ENCODE results near the gene HM13.

DNA sequence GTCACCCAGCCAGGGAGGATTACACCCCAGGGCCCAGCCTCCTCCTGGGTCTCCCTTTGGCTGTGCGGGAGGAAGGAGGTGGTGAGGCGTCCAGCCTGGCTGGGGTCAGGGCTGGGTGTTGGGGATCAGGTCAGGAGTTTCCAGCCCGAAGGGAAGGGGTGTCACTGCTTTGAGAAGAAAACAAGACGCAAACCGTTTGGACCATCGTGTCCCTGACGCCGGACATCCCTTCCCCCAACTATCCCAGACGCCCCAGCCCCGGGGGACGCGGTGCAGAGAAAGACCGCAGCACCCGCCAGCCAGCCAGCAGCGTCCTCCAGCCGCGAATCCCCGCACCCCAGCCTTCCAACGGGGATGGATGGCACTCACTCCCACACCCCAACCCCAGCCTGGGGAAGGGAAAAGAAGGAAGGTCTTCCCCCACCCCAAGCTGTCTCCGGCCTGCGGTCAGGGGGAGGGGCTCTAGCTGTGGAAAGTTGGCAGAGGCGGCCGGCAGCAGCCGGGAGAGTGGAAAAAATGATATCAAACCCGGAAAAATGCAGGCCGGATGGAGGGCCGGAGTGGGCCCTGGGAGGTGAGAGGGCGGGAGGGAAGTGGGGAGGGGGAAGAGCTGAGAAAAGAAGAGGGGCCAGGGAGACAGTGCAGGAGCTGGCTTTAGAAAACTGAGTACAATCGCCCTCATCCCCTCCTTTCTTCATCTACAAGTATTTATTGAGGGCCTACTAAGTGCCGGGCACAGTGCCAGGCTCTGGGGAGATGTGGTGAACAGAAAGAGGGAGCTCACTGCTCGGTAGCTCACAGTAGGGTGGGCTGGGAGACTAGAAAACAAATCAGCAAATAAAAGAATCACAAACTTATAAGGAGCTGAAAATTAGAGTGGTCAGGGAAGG, 28.5 kb upstream of the HM13 start:
- TF ChIP-seq, protein P1, sequence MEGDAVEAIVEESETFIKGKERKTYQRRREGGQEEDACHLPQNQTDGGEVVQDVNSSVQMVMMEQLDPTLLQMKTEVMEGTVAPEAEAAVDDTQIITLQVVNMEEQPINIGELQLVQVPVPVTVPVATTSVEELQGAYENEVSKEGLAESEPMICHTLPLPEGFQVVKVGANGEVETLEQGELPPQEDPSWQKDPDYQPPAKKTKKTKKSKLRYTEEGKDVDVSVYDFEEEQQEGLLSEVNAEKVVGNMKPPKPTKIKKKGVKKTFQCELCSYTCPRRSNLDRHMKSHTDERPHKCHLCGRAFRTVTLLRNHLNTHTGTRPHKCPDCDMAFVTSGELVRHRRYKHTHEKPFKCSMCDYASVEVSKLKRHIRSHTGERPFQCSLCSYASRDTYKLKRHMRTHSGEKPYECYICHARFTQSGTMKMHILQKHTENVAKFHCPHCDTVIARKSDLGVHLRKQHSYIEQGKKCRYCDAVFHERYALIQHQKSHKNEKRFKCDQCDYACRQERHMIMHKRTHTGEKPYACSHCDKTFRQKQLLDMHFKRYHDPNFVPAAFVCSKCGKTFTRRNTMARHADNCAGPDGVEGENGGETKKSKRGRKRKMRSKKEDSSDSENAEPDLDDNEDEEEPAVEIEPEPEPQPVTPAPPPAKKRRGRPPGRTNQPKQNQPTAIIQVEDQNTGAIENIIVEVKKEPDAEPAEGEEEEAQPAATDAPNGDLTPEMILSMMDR (IDR thresholded peaks at IDR 0.05): no peak
- TF ChIP-seq POLR2A (IDR thresholded peaks at IDR 0.05) (peak in 1 of 2 donors; percentile 22), EP300 (IDR thresholded peaks at IDR 0.05) (peak; percentile 55 to 64)
